ENCODE measurements around the gene ASPG.

Gene ASPG

DNA sequence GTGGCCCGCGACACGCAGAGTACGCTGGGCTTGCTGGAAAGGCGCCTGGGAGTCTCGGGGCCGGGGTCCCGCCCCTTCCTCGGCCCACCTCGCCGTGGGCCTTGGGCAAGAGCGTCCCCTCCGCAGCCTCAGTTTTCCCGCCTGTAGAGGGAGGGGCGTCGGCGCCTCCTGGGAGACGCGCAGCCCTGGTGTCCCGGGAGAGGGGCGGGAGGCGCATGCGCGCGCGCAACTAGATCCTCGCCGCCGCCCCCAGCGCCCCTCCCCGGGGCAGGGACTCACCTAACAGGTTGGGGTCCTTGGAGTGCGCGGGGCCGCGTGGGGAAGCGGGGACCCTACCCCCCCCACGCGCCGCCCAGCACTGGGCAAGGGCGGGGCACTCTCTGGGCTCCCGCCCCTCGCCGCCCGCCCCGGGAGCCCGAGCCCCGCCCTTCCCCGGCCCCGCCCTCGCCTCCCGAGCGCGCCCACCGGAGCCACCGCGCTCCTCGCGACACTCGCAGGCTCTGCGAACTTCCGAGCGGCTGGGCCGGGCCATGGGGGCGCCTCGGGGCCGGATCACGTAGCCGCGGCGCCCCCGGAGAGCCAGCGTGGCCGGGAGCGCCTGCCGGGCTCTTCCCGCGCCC is 52.7 kb downstream of the ASPG start, which contains the start of gene KIF26A:
KIF26A (plus strand) TSS at position 490 of the 620 bp plus-strand sequence. CDS start 136 bp downstream, outside the sequence.
- ATAC-seq: no peak

DNA sequence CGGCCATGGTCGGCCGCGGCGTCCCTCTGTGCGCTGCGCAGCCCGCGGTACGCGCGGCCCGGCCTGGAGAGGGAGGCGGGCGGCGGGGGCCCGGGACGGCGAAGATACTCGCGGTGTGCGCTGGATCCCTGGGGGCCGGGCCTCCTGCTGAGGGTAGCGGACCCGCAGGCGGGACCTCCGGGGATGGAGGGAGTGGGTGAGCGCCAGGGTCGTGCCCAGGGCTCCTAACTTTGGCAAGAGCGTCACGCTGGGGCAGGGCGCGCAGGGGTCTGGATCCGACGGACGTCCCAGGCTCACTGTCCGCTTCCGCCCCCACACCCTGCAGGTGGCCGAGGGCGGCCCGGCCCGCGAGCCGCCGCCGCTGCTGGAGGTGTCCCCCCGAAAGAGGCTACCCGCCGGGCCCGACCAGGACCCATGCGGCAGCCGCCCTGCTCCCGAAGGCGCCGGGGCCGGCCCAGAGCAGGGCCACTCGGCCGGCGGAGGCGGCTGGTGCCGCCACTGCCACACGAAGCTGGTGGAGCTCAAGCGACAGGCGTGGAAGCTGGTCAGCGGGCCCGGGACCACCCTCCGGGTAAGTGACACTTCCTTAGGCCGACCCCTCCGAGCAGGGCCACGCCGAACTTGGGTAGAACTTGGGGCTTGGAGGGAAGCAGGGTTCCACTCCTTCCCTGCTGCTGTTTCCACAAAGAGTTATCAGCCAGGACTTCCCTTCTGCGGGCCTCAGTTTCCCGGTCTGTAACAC is 53.4 kb downstream of the ASPG start:
- ATAC-seq: no peak

GRCh38 chr14:104139460-104140212 is 54.1 kb downstream of the ASPG start:
- ATAC-seq: no peak

DNA sequence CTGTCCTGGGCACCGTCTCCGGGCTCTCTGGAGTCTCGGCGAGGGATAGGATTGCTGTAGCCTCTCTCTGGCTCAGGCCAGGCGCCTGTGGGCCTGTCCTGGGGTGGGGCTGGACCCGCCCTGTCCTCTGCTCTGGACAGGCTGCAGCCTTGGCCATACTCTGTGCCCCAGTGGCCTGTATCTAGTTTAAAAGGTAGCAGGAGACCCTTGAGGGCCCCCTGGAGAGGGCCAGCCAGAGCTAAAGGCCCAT is 54.6 kb downstream of the ASPG start:
- no peak for ATAC-seq

DNA sequence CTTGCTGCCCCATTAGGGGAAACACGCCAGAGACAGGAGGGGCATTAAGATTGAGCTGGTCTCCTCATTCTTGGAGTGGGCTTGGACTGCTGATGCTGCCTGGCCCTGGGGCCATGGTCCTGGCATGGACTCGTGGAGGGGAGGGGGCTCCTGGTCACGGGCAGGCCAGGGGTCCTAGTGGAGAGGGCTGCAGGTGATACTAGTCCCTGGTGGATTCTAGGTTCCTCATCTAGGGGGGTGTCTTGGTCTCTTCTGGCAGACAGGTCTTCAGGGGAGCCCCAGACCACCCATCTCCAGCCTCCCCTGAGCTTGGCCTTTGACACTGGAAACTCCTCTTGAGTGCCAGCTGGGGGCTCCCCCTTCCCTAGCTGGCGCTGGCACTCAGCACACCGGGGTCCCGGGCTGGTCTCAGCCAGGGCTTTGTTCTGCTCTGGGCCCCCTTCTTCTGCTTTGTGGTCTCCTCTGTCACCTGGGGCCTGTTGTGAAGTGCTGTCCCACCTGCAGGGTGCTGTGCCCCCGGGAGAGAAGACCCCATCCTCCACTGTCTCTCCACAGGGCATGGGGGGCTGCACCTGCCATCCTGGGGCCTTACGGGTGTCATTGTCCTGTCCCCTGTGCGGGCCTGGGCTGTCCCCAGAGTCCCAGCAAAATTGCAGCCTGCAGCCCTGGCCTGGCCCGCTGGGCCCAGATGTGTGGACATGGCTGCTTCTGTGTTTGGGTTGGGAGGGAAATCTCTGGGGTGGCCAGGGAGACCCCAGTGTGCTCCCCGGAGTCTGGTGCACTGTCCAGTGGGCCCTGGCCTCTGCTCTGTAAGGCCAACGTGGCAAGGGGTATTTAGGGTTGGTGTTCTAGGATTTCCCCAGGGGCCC is 55.2 kb downstream of the ASPG start:
- ATAC-seq: no peak

DNA sequence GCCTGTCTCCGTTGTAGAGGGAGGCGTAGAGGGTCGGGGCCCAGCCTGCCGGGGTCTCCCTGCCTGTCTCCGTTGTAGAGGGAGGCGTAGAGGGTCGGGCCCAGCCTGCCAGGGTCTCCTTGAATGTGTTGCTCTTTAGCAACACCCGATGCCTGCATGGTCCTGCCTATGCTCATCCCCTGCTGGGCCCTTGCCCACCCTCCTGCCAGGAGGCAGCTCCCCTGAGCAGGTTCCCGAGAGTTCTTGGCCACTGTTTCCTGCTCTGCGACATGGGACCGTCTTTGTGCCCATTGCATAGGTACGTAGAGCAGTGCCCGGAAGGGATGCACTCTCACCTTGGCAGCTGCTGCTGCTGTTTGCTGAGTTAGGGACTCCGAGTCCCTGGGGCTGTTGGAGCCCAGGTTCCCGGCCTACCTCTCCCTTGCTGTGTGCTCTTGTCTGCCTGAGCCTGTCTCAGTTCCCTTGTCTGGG is 56.2 kb downstream of the ASPG start:
- no peak for ATAC-seq

DNA sequence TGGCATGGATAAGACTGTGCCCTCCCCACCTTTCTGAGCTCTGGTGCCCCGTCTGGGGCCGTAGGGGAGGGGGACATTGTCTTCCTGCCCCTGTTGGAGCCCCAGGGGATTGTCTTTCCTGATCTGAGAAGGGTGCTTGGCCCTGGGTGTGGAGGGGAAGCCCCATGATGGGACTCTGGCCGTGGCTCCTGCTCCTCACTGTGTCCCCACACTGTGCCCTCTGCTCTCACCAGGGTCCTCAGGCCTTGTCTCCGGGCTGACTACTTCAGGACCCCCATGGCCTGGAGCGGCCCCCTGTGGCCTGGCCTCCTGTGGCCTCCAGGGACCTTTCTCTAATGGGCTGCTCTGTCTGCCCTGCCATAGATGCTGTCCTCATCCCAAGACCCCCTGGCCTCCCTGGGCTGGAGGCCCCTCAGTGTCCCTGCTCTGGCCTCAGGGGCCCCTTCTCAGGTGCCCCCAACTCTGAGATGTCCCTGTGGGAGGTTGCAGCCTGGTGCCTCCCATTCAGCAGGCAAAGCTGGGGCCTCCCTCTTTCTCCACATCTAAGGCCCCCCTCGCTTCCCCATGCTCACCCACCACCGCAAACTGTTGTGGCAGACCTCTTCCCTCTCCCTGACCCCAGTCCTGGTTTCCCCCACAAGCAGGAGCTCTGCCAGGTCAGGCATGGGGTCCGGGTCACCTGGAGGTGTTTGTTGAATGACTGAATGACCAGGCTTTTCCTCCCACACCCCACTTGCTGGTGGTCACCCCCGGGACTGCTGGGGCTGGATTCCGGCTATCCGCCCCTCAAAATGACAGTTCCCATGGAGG is 56.8 kb downstream of the ASPG start:
- ATAC-seq: no peak

- no peak for ATAC-seq
Observed at GRCh38 chr14:104142946-104143470, 57.5 kb downstream of the ASPG start.

DNA sequence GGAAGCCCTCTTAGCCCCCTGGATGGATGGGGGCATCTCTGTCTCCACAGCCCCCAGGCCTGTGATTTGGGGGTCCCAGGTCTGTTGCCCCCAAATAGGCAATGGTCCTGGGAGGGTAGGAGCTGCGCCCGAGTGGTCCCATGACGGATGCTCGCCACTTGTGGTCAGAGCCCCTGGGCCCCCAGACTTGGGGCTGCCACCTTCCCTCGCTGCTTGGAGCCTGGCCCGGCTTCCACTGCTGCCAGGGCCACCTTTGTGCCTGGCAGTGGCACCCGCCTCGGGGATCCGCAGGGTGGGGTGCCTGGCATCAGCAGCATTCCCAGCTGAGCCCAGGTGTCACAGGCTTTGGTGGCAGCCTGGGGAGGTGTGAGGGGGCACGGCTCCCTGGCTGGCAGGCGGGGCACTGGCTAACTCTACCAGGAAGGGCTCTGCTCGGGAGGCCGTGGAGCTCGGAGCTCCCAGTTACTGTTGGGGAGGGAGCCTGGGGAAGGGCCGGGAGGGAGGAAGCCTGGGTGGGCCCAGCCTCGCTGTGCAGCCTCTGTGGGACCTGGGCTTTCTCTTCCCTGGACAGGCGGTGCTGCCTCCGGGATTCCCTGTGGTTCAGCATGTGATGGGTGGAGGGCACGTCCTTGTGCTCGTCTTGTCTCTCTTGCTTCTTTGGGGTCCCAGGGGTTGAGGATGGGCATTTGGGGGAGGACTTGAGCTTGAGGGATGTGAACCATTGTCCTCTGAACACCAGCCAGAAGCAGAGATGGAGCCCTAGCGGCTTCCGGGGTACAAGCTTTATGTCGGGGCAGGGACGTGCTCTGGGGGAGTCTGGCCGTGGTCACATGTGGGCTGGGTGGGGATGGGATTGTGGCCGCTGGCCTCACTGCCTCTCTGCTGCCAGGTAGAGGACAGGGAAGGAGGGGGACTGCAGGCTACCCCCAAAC is 58.3 kb downstream of the ASPG start:
- no peak for ATAC-seq

GRCh38 chr14:104144453-104144790 is 58.9 kb downstream of the ASPG start:
- ATAC-seq: no peak

- ATAC-seq: no peak
Observed at GRCh38 chr14:104144911-104145825, 59.7 kb downstream of the ASPG start.

DNA sequence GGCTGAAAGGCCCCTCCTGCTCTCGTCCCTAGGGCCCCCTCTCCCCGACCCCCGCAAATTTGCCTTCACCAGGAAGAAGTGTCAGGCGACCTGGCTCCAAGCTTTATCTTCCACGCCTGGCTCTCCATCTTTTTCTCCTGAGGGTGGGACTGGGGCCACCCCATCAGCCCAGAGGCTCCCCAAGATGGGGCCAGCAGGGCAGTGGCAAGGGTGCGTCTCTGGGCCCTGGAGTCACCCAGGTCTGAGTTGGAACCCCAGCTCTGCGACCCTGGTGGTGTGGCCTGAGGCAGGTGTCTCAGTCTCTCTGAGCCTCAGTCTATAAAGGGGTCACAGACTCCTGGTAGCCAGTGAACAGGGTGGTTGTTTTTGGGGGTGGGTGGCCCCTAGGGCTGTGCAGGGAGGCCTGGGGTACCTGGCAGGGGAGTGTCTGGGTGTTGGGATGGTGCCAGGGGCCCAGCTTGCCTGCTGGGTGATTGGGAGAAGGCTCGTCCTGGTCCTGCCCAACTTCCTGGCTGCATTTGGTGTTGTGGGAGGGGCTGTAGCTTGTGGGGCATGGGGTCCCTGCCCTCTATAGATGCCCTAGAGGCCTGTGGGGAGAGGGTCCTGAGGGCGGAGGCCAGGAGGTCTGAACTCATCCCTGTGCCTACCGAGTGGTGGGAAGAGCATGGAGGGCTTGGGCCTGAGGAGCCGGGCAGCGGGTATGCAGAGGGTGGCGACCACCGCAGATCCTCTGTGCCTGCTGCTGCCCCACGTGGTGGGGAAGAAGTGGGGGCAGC is 60.5 kb downstream of the ASPG start:
- no peak for ATAC-seq

- ATAC-seq: no peak
Observed at GRCh38 chr14:104146651-104147345, 61.3 kb downstream of the ASPG start.

- no peak for ATAC-seq
Observed at GRCh38 chr14:104147346-104148125, 62.0 kb downstream of the ASPG start.

DNA sequence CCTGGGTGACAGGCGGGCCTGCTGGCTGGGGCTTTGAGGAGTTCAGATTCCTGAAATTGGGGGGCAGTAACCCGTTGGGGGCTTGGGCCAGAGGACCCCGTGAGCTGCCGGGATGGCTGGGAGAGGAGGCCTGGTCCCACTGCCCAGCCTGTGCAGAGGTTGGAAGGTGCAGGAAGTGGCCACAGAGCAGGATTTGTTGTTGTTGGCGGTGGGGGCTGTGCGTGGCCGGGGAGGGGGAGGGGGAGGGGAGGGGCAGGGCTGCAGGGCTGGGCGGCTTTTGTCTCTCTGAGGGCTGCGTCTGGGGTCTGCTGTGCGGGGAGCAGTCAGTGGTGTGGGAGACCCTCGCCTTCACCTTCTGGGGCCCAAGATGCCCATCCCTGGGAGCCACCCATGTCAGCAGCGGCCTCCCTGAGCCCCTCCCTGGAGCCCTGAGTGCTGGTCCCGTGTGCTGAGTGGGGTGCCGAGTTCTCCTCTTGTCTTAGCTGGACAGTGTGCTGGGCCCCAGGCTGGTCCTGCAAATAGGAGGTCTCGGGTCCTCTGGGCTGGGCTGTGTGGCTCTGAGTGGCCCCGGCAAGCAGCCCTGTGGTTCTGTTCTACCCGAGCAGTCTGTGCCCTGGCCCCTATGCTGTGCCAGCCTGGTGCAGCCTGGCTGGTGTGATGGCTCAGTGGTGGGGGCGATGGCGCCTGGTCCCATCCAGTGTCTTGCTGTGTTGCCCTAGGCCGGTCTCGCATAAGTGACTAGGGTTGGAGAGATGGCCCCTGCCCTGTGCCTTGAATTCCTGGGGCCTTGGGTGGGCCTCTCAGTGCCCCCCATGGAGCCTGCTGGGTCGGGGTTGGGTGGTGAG is 63.2 kb downstream of the ASPG start:
- ATAC-seq: no peak

GRCh38 chr14:104149278-104149595 is 63.7 kb downstream of the ASPG start:
- no peak for ATAC-seq

Measured in activated CD4-positive, CD25-positive, alpha-beta regulatory T cell treated with anti-CD3 and anti-CD28 coated beads, Interleukin-2, amount 50 U/mL, for 24 hours (primary cell).